AG10803 (cell line): Measurements from ENCODE around the gene THYN1.
A peak's percentile ranks its signal among the peaks of the same experiment; 100 is the strongest.

Source experiments
- DNase-seq: peaks from one replicate; pipeline ENCODE4 v3.0.0; 2010; ENCODE audit warnings: low read depth
- H3K4me3 ChIP-seq: 2 replicates; pipeline ENCODE4 v1.5.1; 2011; ENCODE audit warnings: mild to moderate bottlenecking, low read length, control low read depth
- CTCF ChIP-seq: conservative IDR thresholded peaks from 2 replicates; pipeline ENCODE4 v1.5.1; 2011; ENCODE audit warnings: mild to moderate bottlenecking, low read length, control low read depth, inconsistent platforms

The THYN1 gene

GRCh38 chr11:134254433-134255183 lies 1.5 kb upstream of the THYN1 start:
- no peak for TF ChIP-seq CTCF
- peak overlapping the region; percentile 93 for H3K4me3 ChIP-seq
- no peak for DNase-seq

DNA sequence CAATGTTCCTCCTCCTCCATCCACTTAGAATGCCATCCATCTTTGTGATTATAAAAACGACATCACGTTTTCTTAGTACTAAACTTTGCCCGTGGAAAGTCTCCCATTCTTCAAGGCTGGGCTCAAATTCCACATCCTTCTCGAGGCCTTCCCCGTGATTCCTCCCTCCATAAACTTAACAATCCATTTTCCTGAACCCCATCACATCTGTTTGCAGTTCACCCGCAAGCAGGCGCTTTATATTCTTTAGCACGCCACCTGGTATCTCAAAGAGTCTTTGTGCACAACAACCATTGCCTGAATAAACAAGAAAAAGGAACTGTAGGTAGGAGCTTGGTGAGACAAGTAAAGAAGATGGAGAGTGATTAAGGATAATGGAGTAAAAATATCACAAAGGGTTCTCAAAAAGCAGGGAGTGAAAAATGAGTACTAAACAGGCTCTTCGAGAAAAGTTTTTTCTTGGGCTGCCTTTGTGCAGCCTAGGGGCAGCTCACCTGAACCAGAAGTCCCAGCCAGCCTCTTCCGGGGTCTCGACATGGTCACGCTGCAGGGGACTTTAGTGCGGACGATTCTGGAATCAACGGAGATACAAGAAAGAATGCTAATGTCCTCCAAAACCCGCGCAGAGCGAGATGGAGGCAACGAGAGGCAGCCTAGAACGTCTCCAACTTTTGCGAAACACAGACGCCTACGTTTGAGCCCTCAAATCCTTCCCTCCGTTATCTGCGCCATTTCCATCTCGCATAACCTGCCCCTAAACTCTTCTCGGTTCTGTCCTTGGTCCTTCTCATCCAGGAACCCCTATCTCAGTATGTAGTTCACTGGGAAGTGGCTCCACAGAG lies 585 bp downstream of the THYN1 start:
- H3K4me3 ChIP-seq = peak overlapping the region; percentile 93
- peak; percentile 47 for DNase-seq
- no peak for TF ChIP-seq CTCF

DNA sequence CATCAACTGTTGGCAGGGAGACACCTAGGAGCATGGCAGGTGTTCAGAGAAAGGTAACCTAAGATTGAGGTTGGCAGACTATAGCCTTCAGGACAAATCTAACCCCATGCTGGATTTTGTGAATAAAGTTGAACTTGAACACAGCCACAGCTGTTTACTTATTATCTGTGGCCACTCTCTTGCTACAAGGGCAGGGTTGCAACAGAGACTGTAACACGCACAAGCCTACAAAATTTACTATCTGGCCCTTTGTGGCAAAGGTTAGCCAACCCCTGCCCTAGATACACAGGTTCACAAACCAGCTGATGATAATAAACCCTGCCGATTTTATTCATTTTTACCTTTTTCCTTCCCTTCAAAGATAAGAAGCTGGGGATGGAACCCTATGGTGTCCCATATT lies 2.5 kb downstream of the THYN1 start:
- no peak overlapping the region for H3K4me3 ChIP-seq
- DNase-seq = no peak
- TF ChIP-seq CTCF = no peak

- no peak for TF ChIP-seq CTCF
- H3K4me3 ChIP-seq = no peak overlapping the region
- no peak for DNase-seq
Measured at GRCh38 chr11:134250246-134250645, 2.9 kb downstream of the THYN1 start.

GRCh38 chr11:134248910-134249480 lies 4.2 kb downstream of the THYN1 start:
- no peak for DNase-seq
- no peak for TF ChIP-seq CTCF
- no peak overlapping the region for H3K4me3 ChIP-seq

DNA sequence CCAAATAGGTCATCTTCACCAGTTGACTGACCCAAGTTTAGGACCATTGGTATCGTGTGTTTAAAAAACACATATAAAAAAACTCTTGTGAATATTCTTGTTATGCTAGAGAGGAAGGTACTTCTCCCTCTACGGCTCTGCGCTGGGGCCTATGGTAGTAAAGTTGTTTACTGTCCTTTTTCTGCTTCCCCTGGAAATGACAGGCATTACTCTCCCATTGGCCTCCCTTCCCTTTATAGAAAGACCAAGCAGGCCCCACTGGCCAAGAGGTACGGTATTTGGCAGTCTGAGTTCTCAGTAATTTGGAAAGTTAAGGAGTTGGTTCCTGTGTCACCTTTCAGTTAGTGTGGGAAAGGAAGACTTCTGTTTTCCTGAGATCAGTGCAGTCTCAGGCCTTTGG lies 6.5 kb downstream of the THYN1 start:
- no peak overlapping the region for H3K4me3 ChIP-seq
- DNase-seq = no peak
- no peak for TF ChIP-seq CTCF
